Small intestine (tissue), 7 donors: ENCODE measurements around the gene MRE11. TPM values are rescaled to one million over a fixed set of nuclear protein-coding genes. Genes with fewer than 3 reads are reported as not detected.
A peak's percentile ranks its signal among the peaks of the same experiment; 100 is the strongest.

Experiments
- DNase-seq, 2 donors: peaks; one replicate each; pipeline versions ENCODE4 v3.0.0 to v3.0.0-alpha.2; 2013
- FAIRE-seq: peaks from 2 replicates; lab custom pipeline; 2012; peaks lifted over from hg19 to GRCh38; lab: Jason Lieb, UNC
- H3K27ac ChIP-seq, 3 donors: one replicate each; pipeline ENCODE4 v1.5.1; 2013; ENCODE audit warnings: low read length in 2 of 3, mild to moderate bottlenecking in 2 of 3, control low read depth in 1 of 3, inconsistent platforms in 1 of 3, low read depth in 1 of 3, moderate library complexity in 1 of 3
- H3K27me3 ChIP-seq, 3 donors: one replicate each; pipeline ENCODE4 v1.6.1; 2013; ENCODE audit warnings: low read length in 3 of 3, inconsistent platforms in 1 of 3; ENCODE audit not compliant: control insufficient read depth in 3 of 3, insufficient read depth in 3 of 3
- H3K36me3 ChIP-seq, 3 donors: one replicate each; pipeline ENCODE4 v1.6.1; 2013; ENCODE audit warnings: low read length in 3 of 3, inconsistent platforms in 1 of 3, low read depth in 1 of 3, mild to moderate bottlenecking in 1 of 3, moderate library complexity in 1 of 3; ENCODE audit not compliant: control insufficient read depth in 3 of 3, insufficient read depth in 2 of 3
- H3K4me1 ChIP-seq, 3 donors: one replicate each; pipeline ENCODE4 v1.6.1; 2013; ENCODE audit warnings: low read length in 2 of 3, inconsistent platforms in 1 of 3, low read depth in 1 of 3, mild to moderate bottlenecking in 1 of 3, moderate library complexity in 1 of 3; ENCODE audit not compliant: control insufficient read depth in 3 of 3, insufficient read depth in 2 of 3
- H3K4me3 ChIP-seq, 3 donors: one replicate each; pipeline ENCODE4 v1.5.1; 2013; ENCODE audit warnings: low read length in 3 of 3, control low read depth in 1 of 3, inconsistent platforms in 1 of 3, low read depth in 1 of 3, mild to moderate bottlenecking in 1 of 3, moderate library complexity in 1 of 3
- H3K9me3 ChIP-seq, 2 donors: one replicate each; pipeline ENCODE4 v1.6.1; 2013; ENCODE audit warnings: low read depth in 1 of 2, low read length in 1 of 2; ENCODE audit not compliant: control insufficient read depth in 2 of 2, insufficient read depth in 1 of 2
- WGBS, 3 donors: extraction: QIAGEN DNeasy Blood & Tissue Kit; methylation state at CpG; one replicate each; pipeline ENCODE4 v1.1.7; 2013; 5-methylcytosine and 5-hydroxymethylcytosine counted together
- polyA plus RNA-seq, 4 donors: library from polyadenylated mRNA; stranded (reverse) in 3 of 4; unstranded in 1 of 4; fragments of 200-250 nt in 3 of 4; fragments of 120-200 nt in 1 of 4; gene quantifications; one replicate each; pipeline versions ENCODE4 v1.2.1 to v1.2.3, GENCODE V29; 2013
- donor health status: healthy with polysubstance abuse.
- donor health status: control.
- donor health status: control.
- donor health status: Bipolar disorder and iron deficiency.
- donor health status: healthy.

MRE11 gene
- polyA plus RNA-seq, 4 donors, result 1.1 to 24.3 (median 3.9) TPM

- Histone ChIP-seq H3K36me3 (peaks cover 3 to 9% (median 5%) of the 10 kb centered on the region in 3 donors), H3K4me3 (no peak overlapping the region), H3K9me3 (no peaks in the 10 kb centered on the region), H3K27ac (no peak overlapping the region), H3K4me1 (no peaks in the 10 kb centered on the region), H3K27me3 (no peaks in the 10 kb centered on the region)
- 93 to 98% (median 93%) methylated on average over 1 of the region's 1 CpG for WGBS, 3 donors
- no peak for DNase-seq
- FAIRE-seq, result no peak
These were observed 37.8 kb downstream of the MRE11 start for GRCh38 chr11:94455861-94456260.

GRCh38 chr11:94454301-94454700 lies 39.3 kb downstream of the MRE11 start:
- Histone ChIP-seq H3K36me3 (peaks cover 0 to 5% (median 3%) of the 10 kb centered on the region in 3 donors), H3K4me3 (no peak overlapping the region), H3K4me1 (no peaks in the 10 kb centered on the region), H3K27me3 (no peaks in the 10 kb centered on the region), H3K9me3 (no peaks in the 10 kb centered on the region), H3K27ac (no peak overlapping the region)
- no peak for FAIRE-seq
- WGBS, 3 donors, result 93 to 98% (median 97%) methylated on average over 2 of the region's 2 CpGs
- no peak for DNase-seq

- Histone ChIP-seq H3K27me3 (no peaks in the 10 kb centered on the region), H3K4me1 (no peaks in the 10 kb centered on the region), H3K4me3 (no peak overlapping the region), H3K9me3 (no peaks in the 10 kb centered on the region), H3K27ac (no peak overlapping the region), H3K36me3 (peaks cover 0 to 7% (median 5%) of the 10 kb centered on the region in 3 donors)
- DNase-seq (no peak), FAIRE-seq (no peak)
- WGBS, 3 donors, result 94 to 99% (median 98%) methylated on average over 2 of the region's 2 CpGs
These were observed 40.7 kb downstream of the MRE11 start for GRCh38 chr11:94452988-94453387.

GRCh38 chr11:94450048-94450447 lies 43.6 kb downstream of the MRE11 start:
- H3K9me3 ChIP-seq, result no peaks in the 10 kb centered on the region
- no peak for DNase-seq
- H3K4me1 ChIP-seq, result no peaks in the 10 kb centered on the region
- WGBS, 3 donors, result 61 to 79% (median 71%) methylated on average over 3 of the region's 3 CpGs
- no peak for FAIRE-seq
- H3K4me3 ChIP-seq, result no peak overlapping the region
- H3K27ac ChIP-seq, result no peak overlapping the region
- peaks cover 0 to 16% (median 2%) of the 10 kb centered on the region in 3 donors for H3K36me3 ChIP-seq
- no peaks in the 10 kb centered on the region for H3K27me3 ChIP-seq

GRCh38 chr11:94449437-94449836 lies 44.2 kb downstream of the MRE11 start:
- FAIRE-seq, result no peak
- Histone ChIP-seq H3K36me3 (peaks cover 0 to 16% (median 2%) of the 10 kb centered on the region in 3 donors), H3K9me3 (no peaks in the 10 kb centered on the region), H3K27me3 (no peaks in the 10 kb centered on the region), H3K4me1 (no peaks in the 10 kb centered on the region), H3K27ac (no peak overlapping the region), H3K4me3 (no peak overlapping the region)
- DNase-seq, result peak; percentile 8
- 83 to 90% (median 89%) methylated on average over 2 of the region's 2 CpGs for WGBS, 3 donors

GRCh38 chr11:94449029-94449428 lies 44.6 kb downstream of the MRE11 start:
- WGBS, 3 donors, result 79 to 96% (median 88%) methylated on average over 1 of the region's 1 CpG
- FAIRE-seq, result no peak
- H3K4me1 ChIP-seq, result no peaks in the 10 kb centered on the region

GRCh38 chr11:94447149-94447548 lies 46.5 kb downstream of the MRE11 start:
- FAIRE-seq (no peak), DNase-seq (no peak)
- Histone ChIP-seq H3K9me3 (no peaks in the 10 kb centered on the region), H3K4me1 (no peaks in the 10 kb centered on the region), H3K27ac (no peak overlapping the region), H3K36me3 (peaks cover 0 to 18% (median 2%) of the 10 kb centered on the region in 3 donors), H3K27me3 (no peaks in the 10 kb centered on the region), H3K4me3 (no peak overlapping the region)
- 95 to 98% (median 95%) methylated on average over 4 of the region's 4 CpGs for WGBS, 3 donors

More at GRCh38 chr11:94449029-94449428, 44.6 kb downstream of the MRE11 start:
- no peaks in the 10 kb centered on the region for H3K27me3 ChIP-seq
- H3K9me3 ChIP-seq, result no peaks in the 10 kb centered on the region
- no peak for DNase-seq
- peaks cover 0 to 16% (median 2%) of the 10 kb centered on the region in 3 donors for H3K36me3 ChIP-seq
- H3K4me3 ChIP-seq, result no peak overlapping the region
- H3K27ac ChIP-seq, result no peak overlapping the region

GRCh38 chr11:94445641-94446040 lies 48.0 kb downstream of the MRE11 start:
- Histone ChIP-seq H3K4me3 (no peak overlapping the region), H3K36me3 (peaks cover 0 to 21% (median 2%) of the 10 kb centered on the region in 3 donors), H3K4me1 (no peaks in the 10 kb centered on the region), H3K9me3 (no peaks in the 10 kb centered on the region), H3K27ac (no peak overlapping the region), H3K27me3 (no peaks in the 10 kb centered on the region)
- FAIRE-seq, result no peak
- 88 to 93% (median 93%) methylated on average over 1 of the region's 1 CpG for WGBS, 3 donors
- DNase-seq, result no peak

- Histone ChIP-seq H3K27ac (no peak overlapping the region), H3K36me3 (peaks cover 7 to 20% (median 13%) of the 10 kb centered on the region in 3 donors), H3K9me3 (no peaks in the 10 kb centered on the region), H3K4me3 (no peak overlapping the region), H3K27me3 (no peaks in the 10 kb centered on the region), H3K4me1 (no peaks in the 10 kb centered on the region)
- DNase-seq (no peak), FAIRE-seq (no peak)
- WGBS, 3 donors, result 27 to 51% (median 34%) methylated on average over 1 of the region's 1 CpG
These were observed 60.6 kb downstream of the MRE11 start for GRCh38 chr11:94433049-94433448.
